ENCODE measurements around the gene CNTN4. TPM values are rescaled to one million over a fixed set of nuclear protein-coding genes. Genes with fewer than 3 reads are reported as not detected.

Gene CNTN4
- total and polyA plus RNA-seq, 2 donors (not counting 3 experiments of a cell fraction or from before 2014, with no cell fraction given): not detected

GRCh38 chr3:3015185-3016089 lies 916.8 kb downstream of the CNTN4 start:
- intact Hi-C loops (cut with micrococcal nuclease): no loop called here
- DNase-seq (ENCODE audit: low read depth, low spot score): no peak

GRCh38 chr3:3016226-3016625 lies 917.6 kb downstream of the CNTN4 start:
- POLR2A ChIA-PET: no interaction called here

More at GRCh38 chr3:3015185-3016089, 916.8 kb downstream of the CNTN4 start:
- Histone ChIP-seq H3K4me3 (replicated peaks in 1 of 3; ENCODE audit: insufficient read depth in 1 of 3, low read depth in 1 of 3, low read length in 3 of 3) (no peak overlapping the region), H3K4me2 (ENCODE audit: insufficient read depth, low read length) (no peak overlapping the region), H4K20me1 (replicated peaks; ENCODE audit: control insufficient read depth, extremely low read depth, insufficient read depth, low read length) (no peaks in the 10 kb centered on the region), H3K27ac (ENCODE audit: insufficient read depth, low read depth, low read length) (no peak overlapping the region), H3K36me3 (ENCODE audit: control insufficient read depth in 2 of 2, extremely low read depth in 1 of 2, insufficient read depth in 2 of 2, low read length in 2 of 2) (no peaks in the 10 kb centered on the region), H3K27me3 (ENCODE audit: control insufficient read depth in 2 of 2, insufficient read depth in 2 of 2, low read length in 2 of 2) (no peaks in the 10 kb centered on the region), H2AFZ (ENCODE audit: low read depth, low read length) (no peak overlapping the region), H3K79me2 (ENCODE audit: control insufficient read depth, insufficient read depth, low read length) (no peaks in the 10 kb centered on the region), H3K9me3 (replicated peaks; ENCODE audit: control insufficient read depth, insufficient read depth, low read length) (no peaks in the 10 kb centered on the region), H3K9ac (replicated peaks; ENCODE audit: extremely low read depth, insufficient read depth, low read length) (no peak overlapping the region), H3K9me1 (replicated peaks; ENCODE audit: control insufficient read depth, extremely low read depth, insufficient read depth, low read length) (no peaks in the 10 kb centered on the region), H3K4me1 (ENCODE audit: control insufficient read depth, extremely low read depth, insufficient read depth, low read length) (no peaks in the 10 kb centered on the region)
- BruUV-seq (replicated peaks): no TSS peak
- peak; percentile 4 for FAIRE-seq
- dilution Hi-C loops (cut with MboI; ENCODE audit: extremely low pct_ligation_motif_present, low sequenced_read_pairs): no loop called here
- ChIA-PET POLR2A (no interaction called here), CTCF (no interaction called here)
- TF ChIP-seq MAX (IDR thresholded peaks at IDR 0.05; ENCODE audit: insufficient read depth, insufficient read length) (no peak), POLR2A (IDR thresholded peaks at IDR 0.05; ENCODE audit: low read depth, low read length) (no peak), EZH2 (IDR thresholded peaks at IDR 0.05; ENCODE audit: borderline replicate concordance, low read depth, low read length, severe bottlenecking) (no peak), GATA2 (IDR thresholded peaks at IDR 0.05; ENCODE audit: insufficient read depth, insufficient read length, low read depth, low read length) (no peak), POLR2AphosphoS5 (IDR thresholded peaks at IDR 0.05; ENCODE audit: insufficient read depth, low read depth, low read length) (no peak)

More at GRCh38 chr3:3016226-3016625, 917.6 kb downstream of the CNTN4 start:
- no peak for DNase-seq (ENCODE audit: low read depth, low spot score)
- no peaks in the 10 kb centered on the region for H3K9me1 ChIP-seq (replicated peaks; ENCODE audit: control insufficient read depth, extremely low read depth, insufficient read depth, low read length)
- BruUV-seq (replicated peaks): no TSS peak
- intact Hi-C loops (cut with micrococcal nuclease): no loop called here
- dilution Hi-C loops (cut with MboI; ENCODE audit: extremely low pct_ligation_motif_present, low sequenced_read_pairs): no loop called here
- no peak overlapping the region for H3K9ac ChIP-seq (replicated peaks; ENCODE audit: extremely low read depth, insufficient read depth, low read length)
- no peaks in the 10 kb centered on the region for H3K4me1 ChIP-seq (ENCODE audit: control insufficient read depth, extremely low read depth, insufficient read depth, low read length)
- TF ChIP-seq FOS (IDR thresholded peaks at IDR 0.05; ENCODE audit: borderline replicate concordance, insufficient read depth, low read length) (no peak), EZH2 (IDR thresholded peaks at IDR 0.05; ENCODE audit: borderline replicate concordance, low read depth, low read length, severe bottlenecking) (no peak), MAX (IDR thresholded peaks at IDR 0.05; ENCODE audit: insufficient read depth, insufficient read length) (no peak), JUN (IDR thresholded peaks at IDR 0.05; ENCODE audit: borderline replicate concordance, insufficient read depth, insufficient read length, low read depth) (no peak), GATA2 (IDR thresholded peaks at IDR 0.05; ENCODE audit: insufficient read depth, insufficient read length, low read depth, low read length) (no peak), POLR2A (IDR thresholded peaks at IDR 0.05; ENCODE audit: low read depth, low read length) (no peak), CTCF (IDR thresholded peaks at IDR 0.05; ENCODE audit: extremely low read depth in 1 of 2, insufficient read depth in 1 of 2, low read depth in 1 of 2, low read length in 2 of 2) (no peak), MYC (IDR thresholded peaks at IDR 0.05; ENCODE audit: low read depth, low read length) (no peak), POLR2AphosphoS5 (IDR thresholded peaks at IDR 0.05; ENCODE audit: insufficient read depth, low read depth, low read length) (no peak)
- no peaks in the 10 kb centered on the region for H4K20me1 ChIP-seq (replicated peaks; ENCODE audit: control insufficient read depth, extremely low read depth, insufficient read depth, low read length)
- CTCF ChIA-PET: no interaction called here
- FAIRE-seq: no peak
- no peak overlapping the region for H2AFZ ChIP-seq (ENCODE audit: low read depth, low read length)
- H3K27ac ChIP-seq (ENCODE audit: insufficient read depth, low read depth, low read length): no peak overlapping the region
- H3K36me3 ChIP-seq (ENCODE audit: control insufficient read depth in 2 of 2, extremely low read depth in 1 of 2, insufficient read depth in 2 of 2, low read length in 2 of 2): no peaks in the 10 kb centered on the region
- H3K79me2 ChIP-seq (ENCODE audit: control insufficient read depth, insufficient read depth, low read length): no peaks in the 10 kb centered on the region
- no peak overlapping the region for H3K4me3 ChIP-seq (replicated peaks in 1 of 3; ENCODE audit: insufficient read depth in 1 of 3, low read depth in 1 of 3, low read length in 3 of 3)
- H3K27me3 ChIP-seq (ENCODE audit: control insufficient read depth in 2 of 2, insufficient read depth in 2 of 2, low read length in 2 of 2): no peaks in the 10 kb centered on the region
- no peaks in the 10 kb centered on the region for H3K9me3 ChIP-seq (replicated peaks; ENCODE audit: control insufficient read depth, insufficient read depth, low read length)
- H3K4me2 ChIP-seq (ENCODE audit: insufficient read depth, low read length): no peak overlapping the region

Data from endothelial cell of umbilical vein (primary cell).